H1 (cell line): Measurements from ENCODE around the gene KRT23. TPM values are rescaled to one million over a fixed set of nuclear protein-coding genes. Genes with fewer than 3 reads are reported as not detected.

ENCODE experiments used
- HDAC2 ChIP-seq, 2 experiments: fragments of 300-600 bp in 1 of 2; sonication (generic) in 1 of 2; IDR thresholded peaks; 2 replicates each; pipeline ENCODE4 v1.6.1; 2011 to 2012; ENCODE audit warnings: low read depth in 2 of 2, low read length in 2 of 2, mild to moderate bottlenecking in 2 of 2, moderate library complexity in 2 of 2, borderline replicate concordance in 1 of 2, inconsistent platforms in 1 of 2
- POU5F1 ChIP-seq: IDR thresholded peaks from 2 replicates; pipeline ENCODE4 v1.6.1; 2011; ENCODE audit warnings: low read depth, mild to moderate bottlenecking, low read length, moderate library complexity
- RFX5 ChIP-seq: IDR thresholded peaks from 2 replicates; pipeline ENCODE4 v1.6.1; 2011; ENCODE audit warnings: low read depth, low read length, improper control_type of control experiment, borderline replicate concordance
- polyA plus RNA-seq, 7 experiments: library from polyadenylated mRNA; depleted of rRNA in 3 of 7; stranded (reverse) in 5 of 7; unstranded in 2 of 7; fragments of >200 nt in 5 of 7; fragments of 200-250 nt in 2 of 7; gene quantifications; 1 replicate in 5 of 7; 2 replicates in 1 of 7; 4 replicates in 1 of 7; pipeline versions ENCODE4 v1.2.1 to v1.2.3, GENCODE V29; 2011 to 2013; ENCODE audit warnings: missing spikeins in 2 of 7, mixed read lengths in 2 of 7
- total RNA-seq: library from RNA; stranded (reverse); fragmentation: NEBNext Ultra II Directional; extraction: Animal tissue kit (Norgen Biotek cat#: 25700); gene quantifications from 2 replicates; pipeline ENCODE4 v1.2.1, GENCODE V29; 2021

The KRT23 gene
- total and polyA plus RNA-seq, 2 of the 8 experiments (the other 6 are each of a cell fraction or from before 2014, with no cell fraction given) = not detected

- TF ChIP-seq RFX5 (no peak), POU5F1 (no peak), HDAC2 (IDR thresholded peaks at IDR 0.05; ENCODE audit: borderline replicate concordance in 1 of 2, low read depth in 2 of 2, low read length in 2 of 2) (no peak)
These were observed 36.6 kb downstream of the KRT23 start (continued) for GRCh38 chr17:40900809-40901356.
